Right kidney (tissue), 1 donor: ENCODE measurements around the gene GMDS.

ENCODE experiments used
- DNase-seq: peaks from one replicate; pipeline ENCODE4 v3.0.0-alpha.2; 2016

GMDS gene

DNA sequence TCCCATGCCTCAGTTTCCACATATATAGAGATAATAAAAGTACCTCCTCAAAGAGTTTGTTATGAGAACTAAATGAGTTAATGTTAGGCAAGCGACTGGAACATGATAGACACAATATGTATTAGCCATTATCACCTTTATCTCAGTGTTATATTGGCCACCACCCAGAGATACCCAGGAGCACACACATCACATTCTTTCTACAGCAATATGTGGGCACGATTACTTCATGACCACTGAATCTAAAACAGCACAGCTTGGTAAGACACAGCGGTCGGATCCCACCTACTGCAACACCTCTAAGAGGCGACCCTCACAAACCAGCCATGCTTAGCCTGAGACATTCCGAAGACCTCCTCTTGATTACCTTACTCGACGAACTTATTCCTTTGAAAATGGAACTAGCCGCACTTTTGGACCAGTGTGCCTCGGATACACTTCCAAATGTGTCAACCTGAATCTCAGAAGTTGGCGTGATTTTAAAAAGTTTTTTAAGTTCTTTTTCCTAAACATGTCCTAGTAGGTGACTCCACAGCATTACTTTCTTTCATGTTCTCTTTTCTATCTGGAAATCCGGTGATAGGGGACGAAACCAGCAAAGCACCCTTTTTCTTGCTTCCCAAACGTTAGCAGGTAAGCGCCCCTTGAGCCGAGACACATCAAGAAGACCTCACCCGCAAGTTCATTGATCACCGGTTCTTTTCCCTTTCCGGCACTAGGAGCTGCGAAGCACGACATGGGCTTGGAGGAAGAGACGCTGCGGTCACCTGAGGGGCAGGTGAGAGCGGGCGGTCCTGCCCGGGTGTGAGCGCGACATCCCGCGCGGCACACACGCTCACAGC lies 923 bp downstream of the GMDS start:
- no peak for DNase-seq

DNA sequence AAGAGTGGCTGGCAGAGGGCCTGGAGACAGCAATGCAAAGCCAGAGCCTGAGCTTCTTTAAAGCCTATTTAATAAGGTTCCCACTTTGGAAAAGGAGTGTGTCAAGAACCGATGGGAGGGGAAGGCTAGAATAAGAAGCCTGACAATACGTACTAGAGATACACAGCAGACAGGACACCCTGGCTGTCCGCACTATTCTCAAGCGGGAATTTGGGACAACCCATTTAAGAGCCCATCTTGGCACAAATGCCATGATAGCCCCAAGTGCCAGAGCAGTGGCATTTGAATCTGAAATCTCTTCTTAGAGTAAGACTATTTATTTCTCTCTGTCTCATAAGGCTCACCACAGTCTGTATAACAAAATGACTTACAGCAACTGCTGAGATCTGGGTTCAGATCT lies 3.1 kb downstream of the GMDS start:
- DNase-seq: no peak

DNA sequence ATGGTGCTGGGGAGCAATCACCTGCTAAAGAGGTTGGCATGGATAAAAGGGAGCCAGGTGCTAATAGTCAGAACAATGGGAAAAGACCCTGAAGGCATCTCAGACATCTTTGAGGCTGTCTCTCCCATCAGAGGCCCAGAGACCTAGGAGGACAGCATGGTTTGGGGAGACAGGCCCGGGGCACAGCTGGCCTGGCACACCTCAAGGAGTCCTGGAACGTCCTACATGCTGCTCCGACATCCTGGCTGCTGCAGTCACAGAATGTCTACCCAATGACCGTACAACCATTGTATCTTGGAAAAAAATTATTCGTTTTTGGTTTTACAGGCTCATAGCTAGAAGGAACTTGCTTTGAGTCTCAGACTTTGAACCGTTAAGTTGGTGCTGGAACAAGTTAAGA lies 4.4 kb downstream of the GMDS start:
- DNase-seq: no peak

GRCh38 chr6:2237001-2237400 lies 8.4 kb downstream of the GMDS start:
- DNase-seq: no peak

GRCh38 chr6:2235777-2236495 lies 9.5 kb downstream of the GMDS start:
- DNase-seq: no peak

DNA sequence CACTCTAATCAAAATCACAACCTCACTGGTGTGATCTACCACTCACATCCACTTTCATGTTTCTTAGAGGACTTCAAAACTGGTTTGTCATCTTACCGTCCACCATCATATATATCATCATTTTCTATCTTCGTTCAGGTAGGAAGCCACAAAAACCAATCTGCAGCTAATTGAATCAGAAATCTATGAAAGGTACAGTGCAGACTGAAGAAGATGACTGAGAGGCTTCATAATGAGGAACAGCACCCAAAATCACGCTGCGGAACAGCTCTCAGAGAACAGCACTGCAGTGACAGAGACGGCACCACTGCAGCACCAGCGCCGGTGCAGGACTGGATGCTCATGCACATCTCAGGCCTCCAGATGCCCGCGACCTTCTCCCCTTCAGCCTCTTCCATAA lies 13.0 kb downstream of the GMDS start:
- DNase-seq: no peak

DNA sequence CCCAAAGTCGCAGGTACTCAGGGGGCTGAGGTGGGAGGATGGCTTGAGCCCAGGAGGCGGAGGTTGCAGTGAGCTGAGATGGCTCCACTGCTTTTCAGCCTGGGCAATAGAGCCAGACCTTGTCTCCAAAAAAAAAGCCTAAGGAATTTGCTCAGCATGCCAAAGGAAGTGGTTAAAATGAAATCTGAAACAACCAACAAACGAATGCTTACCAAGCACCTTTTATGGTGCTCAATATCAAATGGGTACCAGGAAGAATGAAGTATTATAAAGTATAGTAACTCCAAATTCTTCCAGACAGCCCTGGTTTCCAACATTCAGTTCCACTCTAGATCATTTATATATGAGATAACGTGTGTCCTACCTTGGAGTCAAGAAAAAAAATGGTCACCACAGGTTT lies 14.0 kb downstream of the GMDS start:
- no peak for DNase-seq

DNA sequence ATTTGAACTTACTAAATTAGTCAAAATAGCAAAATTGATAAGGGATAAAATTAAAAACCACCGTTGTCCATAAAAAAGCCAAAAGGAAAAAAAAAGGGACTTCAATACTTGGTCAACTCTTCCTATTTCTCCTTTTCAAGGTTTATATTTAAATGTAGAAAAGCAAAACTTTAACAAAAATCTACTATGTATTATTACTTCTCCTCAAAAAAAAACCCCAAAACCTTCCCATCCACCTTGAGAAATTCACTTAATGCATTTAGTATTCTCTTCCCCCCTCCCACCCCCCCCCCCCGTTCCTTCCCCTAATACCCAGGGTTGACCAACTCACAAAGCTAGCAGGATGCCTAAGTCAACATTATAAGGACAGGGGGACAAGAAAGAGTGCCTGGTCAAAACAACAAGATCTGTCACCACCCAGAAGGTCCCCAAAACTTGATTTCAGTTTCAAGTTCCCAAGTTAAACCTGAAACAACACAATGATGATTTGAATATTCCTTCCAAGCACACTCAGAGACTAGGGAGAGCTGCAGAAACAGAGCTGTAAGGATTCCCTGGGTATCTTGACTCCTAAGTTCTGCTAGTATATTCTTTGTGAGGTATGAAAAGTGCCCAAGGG lies 14.6 kb downstream of the GMDS start:
- DNase-seq: no peak

- DNase-seq: no peak
Measured at GRCh38 chr6:2229742-2230141, 15.7 kb downstream of the GMDS start.

DNA sequence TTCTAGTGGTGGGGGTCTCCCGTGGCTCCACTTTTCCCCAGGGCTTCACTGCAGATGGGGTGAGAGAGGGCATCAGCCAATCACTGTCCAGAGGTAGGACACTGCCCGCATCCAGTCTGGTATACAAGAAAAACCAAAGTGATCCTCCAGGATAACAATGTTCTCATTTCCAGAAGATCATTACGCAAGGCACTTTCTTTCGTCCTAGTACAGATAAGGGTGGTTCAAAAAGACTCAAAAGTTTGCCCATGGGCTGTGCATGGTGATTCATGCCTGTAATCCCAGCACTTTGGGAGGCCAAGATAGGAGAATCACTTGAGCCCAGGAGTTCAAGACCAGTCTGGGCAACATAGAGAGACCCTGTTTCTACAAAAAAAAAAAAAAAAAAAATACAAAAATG lies 16.4 kb downstream of the GMDS start:
- no peak for DNase-seq

DNA sequence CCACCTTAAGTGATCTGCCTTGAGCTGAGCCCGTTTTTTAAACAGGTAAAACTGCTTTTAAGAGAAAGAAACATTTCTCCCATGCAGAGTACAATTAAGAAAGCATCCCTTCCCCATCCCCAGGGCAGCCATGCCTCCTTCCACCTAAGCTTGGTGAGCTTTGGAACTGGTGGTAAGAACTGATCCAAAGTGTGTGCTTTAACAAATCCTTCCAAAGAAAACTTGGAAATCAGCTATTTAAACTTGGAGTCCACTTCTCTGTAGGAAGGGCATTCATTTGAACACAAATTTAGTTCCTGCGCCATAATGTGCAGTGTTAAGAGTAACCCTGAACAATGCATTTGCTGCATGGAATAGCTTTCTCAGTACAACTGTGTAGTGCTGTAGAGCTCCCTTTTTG lies 17.0 kb downstream of the GMDS start:
- DNase-seq: no peak

DNA sequence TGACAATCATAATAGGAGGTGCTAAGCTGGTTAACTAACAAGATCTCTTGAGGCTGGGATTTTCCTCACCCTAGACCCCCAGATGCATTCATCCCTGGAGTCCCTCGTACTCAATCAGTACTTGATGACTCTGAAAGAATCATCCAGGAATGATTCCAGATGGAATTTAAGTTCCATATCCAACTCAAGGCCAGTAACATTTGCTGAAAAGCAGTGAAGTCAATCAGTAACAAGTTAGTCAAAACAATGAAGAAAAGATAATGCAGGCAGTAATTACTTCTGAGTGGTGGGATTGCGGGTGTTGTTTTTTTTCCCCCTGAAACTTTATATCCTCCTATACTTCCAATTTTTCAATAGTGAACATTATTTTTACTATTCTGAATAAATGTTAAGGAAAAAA lies 18.6 kb downstream of the GMDS start:
- no peak for DNase-seq

DNA sequence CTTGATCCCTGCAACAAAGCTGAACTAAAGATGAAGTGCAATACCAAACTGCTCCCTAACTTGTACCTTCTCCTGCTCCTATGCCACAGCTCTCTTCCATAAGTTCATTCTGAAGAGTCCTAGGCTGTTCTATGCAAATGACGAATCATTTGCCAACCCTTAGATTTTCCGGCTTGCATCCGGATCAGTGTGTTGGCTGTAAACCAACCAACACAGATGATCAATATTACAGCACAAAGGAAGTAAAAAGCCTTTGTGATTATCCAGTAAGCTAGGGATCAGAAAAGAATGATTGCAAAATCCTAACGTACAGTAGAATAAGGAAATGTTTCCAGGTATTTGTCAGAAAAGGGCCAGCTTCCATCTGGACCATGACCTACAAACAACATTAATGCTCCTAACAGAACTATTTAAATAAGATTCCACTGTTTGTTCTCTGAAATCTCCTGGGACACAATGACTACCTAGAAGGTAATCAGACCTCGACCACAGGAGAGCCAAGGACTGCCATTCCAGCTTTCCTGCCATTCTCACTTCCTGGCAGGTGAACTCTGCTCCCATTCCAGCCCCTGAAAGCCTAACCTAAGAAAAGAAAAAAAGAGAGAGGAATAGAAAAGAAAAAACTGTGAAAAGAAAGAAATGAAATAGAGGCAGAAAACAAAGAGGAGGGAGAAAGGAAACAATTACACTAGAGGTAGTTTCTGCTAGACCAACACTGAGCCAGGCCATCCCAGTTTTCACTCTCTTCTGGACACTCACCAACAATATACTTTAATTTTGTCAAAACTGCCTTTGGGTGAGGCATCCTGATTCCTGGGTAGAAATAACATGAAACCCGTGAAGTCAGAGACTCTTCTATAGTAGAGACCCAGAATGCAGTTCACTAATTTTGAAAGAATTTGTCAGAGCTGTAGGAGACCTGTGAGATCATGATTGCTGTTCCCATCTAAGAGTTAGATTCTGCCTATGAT lies 19.7 kb downstream of the GMDS start:
- DNase-seq: no peak

- no peak for DNase-seq
Measured at GRCh38 chr6:2224847-2225382, 20.5 kb downstream of the GMDS start.

- DNase-seq: no peak
Measured at GRCh38 chr6:2222275-2222842, 23.0 kb downstream of the GMDS start.

DNA sequence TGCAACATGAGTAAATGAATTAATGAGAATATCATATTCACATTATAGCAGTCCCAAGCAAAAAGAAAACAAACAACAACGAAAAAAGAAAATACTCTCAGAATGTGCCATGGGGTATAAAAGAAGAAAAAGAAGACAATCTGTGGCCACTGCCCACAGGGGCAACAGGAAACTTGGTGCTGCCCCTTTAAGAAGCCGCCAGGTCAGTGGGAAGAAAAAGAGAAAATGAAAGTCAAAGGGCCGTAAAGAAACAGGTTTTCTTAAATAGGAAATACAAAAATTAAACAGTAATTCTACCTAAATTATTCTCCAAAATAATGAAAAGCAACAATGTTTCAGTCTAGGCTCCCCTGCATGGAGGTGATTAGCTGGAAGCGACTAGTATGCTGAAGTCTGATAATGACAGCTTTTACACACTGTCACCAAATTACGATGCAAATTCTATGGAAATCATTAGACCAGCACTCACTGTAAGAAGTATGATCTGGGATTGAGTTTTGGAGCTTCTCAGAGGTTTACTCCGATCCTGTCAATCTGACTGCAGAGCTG lies 23.6 kb downstream of the GMDS start:
- no peak for DNase-seq

GRCh38 chr6:2220154-2220553 lies 25.3 kb downstream of the GMDS start:
- DNase-seq: no peak

DNA sequence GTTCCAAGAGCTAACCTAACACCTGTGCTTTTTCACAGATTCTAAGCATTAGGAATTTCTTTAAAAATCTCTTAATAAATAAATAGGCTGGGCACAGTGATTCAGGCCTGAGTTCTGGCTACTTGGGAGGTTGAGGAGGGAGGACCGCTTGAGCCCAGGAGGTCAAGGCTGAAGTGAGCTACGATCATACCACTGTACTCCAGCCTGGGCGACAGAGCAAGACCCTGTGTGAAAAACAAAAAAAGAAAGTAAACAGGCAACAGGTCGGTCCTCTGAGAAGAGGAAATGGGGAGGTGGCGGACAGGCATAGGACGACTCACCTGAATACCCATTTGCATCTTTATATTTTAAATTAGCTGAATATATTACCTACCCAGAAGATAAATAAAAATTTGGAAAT lies 26.5 kb downstream of the GMDS start:
- DNase-seq: no peak

- DNase-seq: no peak
Measured at GRCh38 chr6:2216794-2217383, 28.5 kb downstream of the GMDS start.

- no peak for DNase-seq
Measured at GRCh38 chr6:2215342-2215741, 30.1 kb downstream of the GMDS start.

GRCh38 chr6:2213086-2213485 lies 32.3 kb downstream of the GMDS start:
- no peak for DNase-seq
